RWPE2 (cell line): ENCODE results near the gene HKDC1.

ENCODE experiments used
- ATAC-seq: fragments of 200-7000 bp; cut with Tn5 transposase; 3 replicates; pipeline ENCODE4 v1.9.1; 2021; ENCODE audit warnings: low read depth
- DNase-seq: peaks from one replicate; pipeline ENCODE4 v3.0.0-alpha.2; 2020; ENCODE audit warnings: low spot score
- H3K27ac ChIP-seq: fragments of 450-650 bp; 2 replicates; pipeline ENCODE4 v1.5.1; 2017; ENCODE audit warnings: mild to moderate bottlenecking; ENCODE audit not compliant: poor library complexity, severe bottlenecking
- H3K27me3 ChIP-seq: fragments of 250-450 bp; sonication (Bioruptor Pico); 2 replicates; pipeline ENCODE4 v1.5.1; 2021; ENCODE audit warnings: mild to moderate bottlenecking, moderate library complexity; ENCODE audit not compliant: insufficient read depth, poor library complexity, severe bottlenecking
- H3K36me3 ChIP-seq: fragments of 250-450 bp; sonication (Bioruptor Pico); 2 replicates; pipeline ENCODE4 v1.5.1; 2020; ENCODE audit warnings: low read depth, mild to moderate bottlenecking, moderate library complexity
- H3K4me1 ChIP-seq: fragments of 250-450 bp; sonication (Bioruptor Pico); 2 replicates; pipeline ENCODE4 v1.5.1; 2021; ENCODE audit warnings: mild to moderate bottlenecking, moderate library complexity; ENCODE audit not compliant: insufficient read depth, poor library complexity, severe bottlenecking
- H3K4me3 ChIP-seq: fragments of 250-450 bp; sonication (Bioruptor Pico); 2 replicates; pipeline ENCODE4 v1.5.1; 2021; ENCODE audit warnings: mild to moderate bottlenecking, moderate library complexity; ENCODE audit not compliant: severe bottlenecking
- H3K9me3 ChIP-seq: fragments of 250-450 bp; sonication (Bioruptor Pico); 2 replicates; pipeline ENCODE4 v1.5.1; 2021; ENCODE audit warnings: mild to moderate bottlenecking, moderate library complexity; ENCODE audit not compliant: severe bottlenecking
- CTCF ChIP-seq: fragments of 450-650 bp; IDR thresholded peaks from one replicate; pipeline ENCODE4 v1.5.1; 2017; ENCODE audit warnings: mild to moderate bottlenecking, moderate library complexity; ENCODE audit not compliant: poor library complexity, severe bottlenecking

Gene HKDC1

GRCh38 chr10:69186524-69186923, 33.6 kb upstream of the HKDC1 start:
- ATAC-seq (no peak), DNase-seq (no peak)
- Histone ChIP-seq H3K4me1 (no peaks in the 10 kb centered on the region), H3K9me3 (no peaks in the 10 kb centered on the region), H3K27me3 (no peaks in the 10 kb centered on the region), H3K27ac (no peak overlapping the region), H3K4me3 (no peak overlapping the region), H3K36me3 (peaks cover 72% of the 10 kb centered on the region)
- no peak for TF ChIP-seq CTCF

GRCh38 chr10:69201045-69201444, 19.1 kb upstream of the HKDC1 start:
- Histone ChIP-seq H3K36me3 (peaks cover 77% of the 10 kb centered on the region), H3K27me3 (no peaks in the 10 kb centered on the region), H3K9me3 (peaks cover 4% of the 10 kb centered on the region), H3K27ac (no peak overlapping the region), H3K4me1 (no peaks in the 10 kb centered on the region), H3K4me3 (no peak overlapping the region)
- no peak for TF ChIP-seq CTCF
- no peak for ATAC-seq
- no peak for DNase-seq

- DNase-seq (no peak), ATAC-seq (no peak)
- H3K9me3 ChIP-seq = peaks cover 4% of the 10 kb centered on the region
- TF ChIP-seq CTCF = no peak
- H3K27ac ChIP-seq = no peak overlapping the region
- no peak overlapping the region for H3K4me3 ChIP-seq
- H3K36me3 ChIP-seq = peaks cover 81% of the 10 kb centered on the region
- no peaks in the 10 kb centered on the region for H3K4me1 ChIP-seq
- no peaks in the 10 kb centered on the region for H3K27me3 ChIP-seq
These were observed 17.8 kb upstream of the HKDC1 start for GRCh38 chr10:69202332-69202731.

- ATAC-seq (no peak), DNase-seq (no peak)
- Histone ChIP-seq H3K27ac (no peak overlapping the region), H3K4me3 (no peak overlapping the region), H3K4me1 (no peaks in the 10 kb centered on the region), H3K9me3 (no peaks in the 10 kb centered on the region), H3K36me3 (peaks cover 38% of the 10 kb centered on the region), H3K27me3 (no peaks in the 10 kb centered on the region)
- no peak for TF ChIP-seq CTCF
These were observed 11.4 kb upstream of the HKDC1 start for GRCh38 chr10:69208761-69209160.

- DNase-seq = no peak
- Histone ChIP-seq H3K36me3 (peaks cover 29% of the 10 kb centered on the region), H3K27me3 (no peaks in the 10 kb centered on the region), H3K27ac (no peak overlapping the region), H3K4me1 (no peaks in the 10 kb centered on the region), H3K9me3 (no peaks in the 10 kb centered on the region), H3K4me3 (no peak overlapping the region)
- ATAC-seq = no peak
- no peak for TF ChIP-seq CTCF
These were observed 10.2 kb upstream of the HKDC1 start for GRCh38 chr10:69209787-69210484.
